Glutamatergic neuron (in vitro differentiated cells): ENCODE results near the gene SLAMF9. TPM values are rescaled to one million over a fixed set of nuclear protein-coding genes. Genes with fewer than 3 reads are reported as not detected.

ENCODE experiments used
- DNase-seq: peaks from one replicate; pipeline ENCODE4 v3.0.0; 2022
- H3K27ac Mint-ChIP-seq: one replicate; pipeline ENCODE4 v1.8.0; 2020; ENCODE audit warnings: mild to moderate bottlenecking, mixed read lengths, inconsistent platforms; ENCODE audit not compliant: unreplicated experiment
- H3K27me3 Mint-ChIP-seq: one replicate; pipeline ENCODE4 v1.8.0; 2020; ENCODE audit warnings: mild to moderate bottlenecking, moderate library complexity, mixed read lengths, inconsistent platforms; ENCODE audit not compliant: unreplicated experiment
- H3K36me3 Mint-ChIP-seq: one replicate; pipeline ENCODE4 v1.8.0; 2020; ENCODE audit warnings: mild to moderate bottlenecking, mixed read lengths, inconsistent platforms; ENCODE audit not compliant: unreplicated experiment
- H3K4me1 Mint-ChIP-seq: one replicate; pipeline ENCODE4 v1.8.0; 2020; ENCODE audit warnings: mild to moderate bottlenecking, low read depth, mixed read lengths, inconsistent platforms; ENCODE audit not compliant: unreplicated experiment
- H3K4me3 Mint-ChIP-seq: one replicate; pipeline ENCODE4 v1.8.0; 2020; ENCODE audit warnings: mild to moderate bottlenecking, mixed read lengths, inconsistent platforms; ENCODE audit not compliant: unreplicated experiment
- H3K9me3 Mint-ChIP-seq: one replicate; pipeline ENCODE4 v1.8.0; 2020; ENCODE audit warnings: mild to moderate bottlenecking, moderate library complexity, mixed read lengths, inconsistent platforms; ENCODE audit not compliant: unreplicated experiment
- total RNA-seq: library from RNA; stranded (reverse); fragmentation: NEBNext Ultra II Directional; extraction: Animal tissue kit (Norgen Biotek cat#: 25700); gene quantifications from one replicate; pipeline ENCODE4 v1.2.1, GENCODE V29; 2021; ENCODE audit not compliant: unreplicated experiment
- TF ChIP-seq, protein P1 (sequence below): fragments of 200-600 bp; sonication (generic); IDR thresholded peaks from one replicate; pipeline ENCODE4 v1.5.0; 2021; ENCODE audit not compliant: partially characterized antibody, unreplicated experiment

The SLAMF9 gene
- total RNA-seq, 1 donor from 2014 or later, result not detected

DNA sequence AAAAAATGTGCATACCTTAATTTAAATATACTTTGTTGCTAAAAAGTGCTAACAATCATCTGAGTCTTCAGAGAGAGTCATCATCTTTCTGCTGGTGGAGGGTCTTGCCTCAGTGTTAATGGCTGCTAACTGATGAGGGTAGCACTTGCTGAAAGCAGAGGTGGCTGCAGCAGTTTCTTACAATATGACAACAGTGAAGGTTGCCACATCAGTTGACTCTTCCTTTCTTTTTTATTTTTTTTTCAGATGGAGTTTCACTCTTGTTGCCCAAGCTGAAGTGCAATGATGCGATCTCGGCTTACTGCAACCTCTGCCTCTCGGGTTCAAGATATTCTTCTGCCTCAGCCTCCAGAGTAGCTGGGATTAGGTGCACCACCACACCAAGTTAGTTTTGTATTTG lies 51.5 kb downstream of the SLAMF9 start:
- Mint-ChIP-seq H3K36me3 (peaks cover 8% of the 10 kb centered on the region), H3K4me3 (no peak overlapping the region), H3K27me3 (no peaks in the 10 kb centered on the region)

More for the DNA sequence above, 51.5 kb downstream of the SLAMF9 start:
- TF ChIP-seq, protein P1, sequence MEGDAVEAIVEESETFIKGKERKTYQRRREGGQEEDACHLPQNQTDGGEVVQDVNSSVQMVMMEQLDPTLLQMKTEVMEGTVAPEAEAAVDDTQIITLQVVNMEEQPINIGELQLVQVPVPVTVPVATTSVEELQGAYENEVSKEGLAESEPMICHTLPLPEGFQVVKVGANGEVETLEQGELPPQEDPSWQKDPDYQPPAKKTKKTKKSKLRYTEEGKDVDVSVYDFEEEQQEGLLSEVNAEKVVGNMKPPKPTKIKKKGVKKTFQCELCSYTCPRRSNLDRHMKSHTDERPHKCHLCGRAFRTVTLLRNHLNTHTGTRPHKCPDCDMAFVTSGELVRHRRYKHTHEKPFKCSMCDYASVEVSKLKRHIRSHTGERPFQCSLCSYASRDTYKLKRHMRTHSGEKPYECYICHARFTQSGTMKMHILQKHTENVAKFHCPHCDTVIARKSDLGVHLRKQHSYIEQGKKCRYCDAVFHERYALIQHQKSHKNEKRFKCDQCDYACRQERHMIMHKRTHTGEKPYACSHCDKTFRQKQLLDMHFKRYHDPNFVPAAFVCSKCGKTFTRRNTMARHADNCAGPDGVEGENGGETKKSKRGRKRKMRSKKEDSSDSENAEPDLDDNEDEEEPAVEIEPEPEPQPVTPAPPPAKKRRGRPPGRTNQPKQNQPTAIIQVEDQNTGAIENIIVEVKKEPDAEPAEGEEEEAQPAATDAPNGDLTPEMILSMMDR, result no peak
- peaks cover 2% of the 10 kb centered on the region for H3K9me3 Mint-ChIP-seq
- no peak overlapping the region for H3K27ac Mint-ChIP-seq
- no peak for DNase-seq
- no peaks in the 10 kb centered on the region for H3K4me1 Mint-ChIP-seq

Other genes with a start within 250 kb of the SLAMF9 start
- gene CRP, start 239.6 kb downstream of the SLAMF9 start, total RNA-seq, result not detected
- gene DUSP23, start 173.3 kb downstream of the SLAMF9 start, total RNA-seq, result 11.6 TPM
- not detected for gene FCRL6, start 151.9 kb downstream of the SLAMF9 start, total RNA-seq
- not detected for gene SLAMF8, start 127.4 kb downstream of the SLAMF9 start, total RNA-seq
- not detected for gene VSIG8, start 91.6 kb downstream of the SLAMF9 start, total RNA-seq
- gene CFAP45, start 54.1 kb downstream of the SLAMF9 start, total RNA-seq, result 0.49 TPM
- 160 TPM for gene TAGLN2, start 28.7 kb downstream of the SLAMF9 start, total RNA-seq
- gene IGSF9, start 8.6 kb downstream of the SLAMF9 start, total RNA-seq, result 23.4 TPM
- 5.9 TPM for gene PIGM, start 77.8 kb upstream of the SLAMF9 start, total RNA-seq
- not detected for gene KCNJ10, start 115.9 kb upstream of the SLAMF9 start, total RNA-seq
- 2.0 TPM for gene KCNJ9, start 127.3 kb upstream of the SLAMF9 start, total RNA-seq
- gene IGSF8, start 144.4 kb upstream of the SLAMF9 start, total RNA-seq, result 45.9 TPM
- not detected for gene ATP1A2, start 161.5 kb upstream of the SLAMF9 start, total RNA-seq
- gene ATP1A4, start 197.4 kb upstream of the SLAMF9 start, total RNA-seq, result not detected
- not detected for gene CASQ1, start 236.3 kb upstream of the SLAMF9 start, total RNA-seq